BJ (cell line): ENCODE measurements around the gene MB21D2. TPM values are rescaled to one million over a fixed set of nuclear protein-coding genes. Genes with fewer than 3 reads are reported as not detected.
"Not testable (repeated sequence)": the region's sequence is repeated elsewhere in the genome, so short reads cannot be mapped to it uniquely, and the experiment has no call there.

Experiments used
- CTCF ChIA-PET: fragments of 350-600 bp; formaldehyde crosslinking; extraction: SDS; loops from one replicate; lab custom pipeline; 2021; ENCODE audit warnings: antibody characterized with exemption, inconsistent platforms; lab: Yijun Ruan, JAX
- POLR2A ChIA-PET: fragments of 300-600 bp; sonication (Branson Sonifier 250); formaldehyde crosslinking; extraction: SDS; loops from one replicate; lab custom pipeline; 2021; ENCODE audit warnings: antibody characterized with exemption; lab: Charles Lee
- DNase-seq: peaks from one replicate; pipeline ENCODE4 v3.0.0-alpha.2; 2011; ENCODE audit warnings: low read depth
- H3K27me3 ChIP-seq: 2 replicates; pipeline ENCODE4 v1.6.0; 2011; ENCODE audit warnings: low read length; ENCODE audit not compliant: control insufficient read depth, insufficient read depth
- H3K36me3 ChIP-seq: 2 replicates; pipeline ENCODE4 v1.5.1; 2011; ENCODE audit warnings: low read length; ENCODE audit not compliant: control insufficient read depth, insufficient read depth
- H3K4me3 ChIP-seq: 2 replicates; pipeline ENCODE4 v1.5.1; 2011; ENCODE audit warnings: low read depth, mild to moderate bottlenecking, control low read depth, low read length
- polyA plus RNA-seq: library from polyadenylated mRNA; depleted of rRNA; stranded (reverse); fragments of >200 nt; gene quantifications from 2 replicates; pipeline ENCODE4 v1.2.3, GENCODE V29; 2011
- TF ChIP-seq, protein P1 (sequence below): IDR thresholded peaks from 2 replicates; pipeline ENCODE4 v1.5.1; 2011; ENCODE audit warnings: low read depth, mild to moderate bottlenecking, control low read depth, inconsistent platforms, low read length, moderate library complexity; ENCODE audit not compliant: insufficient read depth

MB21D2 gene
- polyA plus RNA-seq, 1 experiment = 12.3 TPM

DNA sequence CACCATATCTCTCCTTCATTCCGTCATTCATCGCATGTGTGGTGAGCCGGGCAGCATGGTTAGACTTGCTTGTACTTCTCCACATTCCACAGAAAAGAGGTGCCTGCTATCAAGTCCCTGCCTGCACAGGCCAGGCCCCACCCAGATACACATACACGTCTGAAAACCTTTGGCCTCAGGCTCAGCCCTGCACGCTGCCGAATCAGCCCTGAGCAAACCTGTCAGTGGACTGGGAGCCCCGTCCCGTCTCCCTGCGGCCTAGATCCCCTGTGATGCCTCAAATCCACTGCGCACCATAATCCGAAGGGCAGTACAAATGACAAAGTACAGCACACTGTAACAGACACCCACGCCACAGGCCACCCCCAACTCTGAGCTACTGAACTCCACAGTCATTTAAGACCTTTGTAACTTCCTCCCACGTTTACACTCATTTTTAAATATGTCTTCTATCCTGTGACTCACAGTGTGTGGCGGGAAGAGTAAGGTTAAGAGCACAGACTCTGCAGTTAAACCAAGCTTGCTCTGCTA, 67.1 kb downstream of the MB21D2 start:
- CTCF ChIA-PET = no interaction called here
- no peaks in the 10 kb centered on the region for H3K36me3 ChIP-seq
- no peak overlapping the region for H3K4me3 ChIP-seq
- POLR2A ChIA-PET = interaction anchor here (0.7 kb wide), 1 partner anchor 62 kb away, joined by 15 read pairs; no protein-coding TSS in a partner anchor
- no peak for DNase-seq
- H3K27me3 ChIP-seq = no peaks in the 10 kb centered on the region
- TF ChIP-seq, protein P1, sequence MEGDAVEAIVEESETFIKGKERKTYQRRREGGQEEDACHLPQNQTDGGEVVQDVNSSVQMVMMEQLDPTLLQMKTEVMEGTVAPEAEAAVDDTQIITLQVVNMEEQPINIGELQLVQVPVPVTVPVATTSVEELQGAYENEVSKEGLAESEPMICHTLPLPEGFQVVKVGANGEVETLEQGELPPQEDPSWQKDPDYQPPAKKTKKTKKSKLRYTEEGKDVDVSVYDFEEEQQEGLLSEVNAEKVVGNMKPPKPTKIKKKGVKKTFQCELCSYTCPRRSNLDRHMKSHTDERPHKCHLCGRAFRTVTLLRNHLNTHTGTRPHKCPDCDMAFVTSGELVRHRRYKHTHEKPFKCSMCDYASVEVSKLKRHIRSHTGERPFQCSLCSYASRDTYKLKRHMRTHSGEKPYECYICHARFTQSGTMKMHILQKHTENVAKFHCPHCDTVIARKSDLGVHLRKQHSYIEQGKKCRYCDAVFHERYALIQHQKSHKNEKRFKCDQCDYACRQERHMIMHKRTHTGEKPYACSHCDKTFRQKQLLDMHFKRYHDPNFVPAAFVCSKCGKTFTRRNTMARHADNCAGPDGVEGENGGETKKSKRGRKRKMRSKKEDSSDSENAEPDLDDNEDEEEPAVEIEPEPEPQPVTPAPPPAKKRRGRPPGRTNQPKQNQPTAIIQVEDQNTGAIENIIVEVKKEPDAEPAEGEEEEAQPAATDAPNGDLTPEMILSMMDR = no peak

DNA sequence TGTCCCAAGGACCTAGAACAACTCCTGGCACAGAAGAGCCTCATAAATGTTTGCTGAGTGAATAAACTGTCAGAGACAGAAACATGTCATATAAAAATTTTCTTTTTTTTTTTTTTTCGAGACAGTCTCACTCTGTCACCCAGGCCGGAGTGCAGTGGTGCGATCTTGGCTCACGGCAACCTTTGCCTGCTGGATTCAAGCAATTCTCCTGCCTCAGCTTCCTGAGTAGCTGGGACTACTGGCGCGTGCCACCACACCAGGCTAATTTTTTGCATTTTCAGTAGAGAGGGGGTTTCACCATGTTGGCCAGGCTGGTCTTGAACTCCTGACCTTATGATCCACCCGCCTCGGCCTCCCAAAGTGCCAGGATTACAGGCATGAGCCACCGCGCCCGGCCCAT, 67.8 kb downstream of the MB21D2 start:
- H3K4me3 ChIP-seq, H3K27me3 ChIP-seq, H3K36me3 ChIP-seq, CTCF ChIA-PET, DNase-seq: not testable (repeated sequence)
- POLR2A ChIA-PET = interaction anchor here (0.7 kb wide), 1 partner anchor 63 kb away, joined by 15 read pairs; no protein-coding TSS in a partner anchor

- ChIA-PET CTCF (no interaction called here), POLR2A (no interaction called here)
- DNase-seq = no peak
These were observed 69.1 kb downstream of the MB21D2 start for GRCh38 chr3:192848371-192849233.

GRCh38 chr3:192847941-192848340, 69.7 kb downstream of the MB21D2 start:
- ChIA-PET CTCF (no interaction called here), POLR2A (no interaction called here)
- TF ChIP-seq, protein P1 = no peak
- Histone ChIP-seq H3K4me3 (no peak overlapping the region), H3K27me3 (no peaks in the 10 kb centered on the region), H3K36me3 (no peaks in the 10 kb centered on the region)
- DNase-seq = no peak

More at GRCh38 chr3:192848371-192849233, 69.1 kb downstream of the MB21D2 start:
- no peaks in the 10 kb centered on the region for H3K27me3 ChIP-seq
- no peaks in the 10 kb centered on the region for H3K36me3 ChIP-seq
- no peak overlapping the region for H3K4me3 ChIP-seq
- TF ChIP-seq, protein P1 = no peak

DNA sequence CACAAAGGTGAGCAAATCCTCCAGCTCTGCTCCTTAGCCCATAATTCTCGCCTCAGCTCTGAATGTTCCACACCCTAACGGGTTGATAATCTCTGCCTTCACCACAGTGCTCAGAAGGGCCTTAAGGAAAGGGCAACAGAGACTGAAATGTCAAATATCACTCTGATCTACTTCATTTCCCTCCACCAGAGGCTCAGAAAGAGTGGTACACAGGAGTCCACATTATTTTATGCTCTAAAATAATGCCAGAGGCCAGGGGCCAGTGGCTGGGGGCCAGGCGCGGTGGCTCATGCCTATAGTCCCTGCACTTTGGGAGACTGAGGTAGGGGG, 72.2 kb downstream of the MB21D2 start:
- no peaks in the 10 kb centered on the region for H3K27me3 ChIP-seq
- POLR2A ChIA-PET = no interaction called here

More for the DNA sequence above, 72.2 kb downstream of the MB21D2 start:
- no peak overlapping the region for H3K4me3 ChIP-seq
- TF ChIP-seq, protein P1 = no peak
- DNase-seq = no peak
- CTCF ChIA-PET = interaction anchor here (0.6 to 1.5 kb wide), 2 partner anchors 29 to 1238 kb away, joined by 3 to 5 read pairs; no protein-coding TSS in a partner anchor
- no peaks in the 10 kb centered on the region for H3K36me3 ChIP-seq
